Stimulated activated naive CD8-positive, alpha-beta T cell treated with anti-CD3 and anti-CD28 coated beads, Interleukin-15, amount 100 ng/mL, for 72 hours (primary cell): Measurements from ENCODE around the gene MYO18B.
A peak's percentile ranks its signal among the peaks of the same experiment; 100 is the strongest.

ENCODE experiments used
- ATAC-seq: fragments of 150-1000 bp; cut with Tn5 transposase; 2 replicates; pipeline ENCODE4 v1.10.0; 2021; ENCODE audit warnings: mild to moderate bottlenecking, moderate library complexity
- DNase-seq, 2 donors: peaks; one replicate each; pipeline ENCODE4 v3.0.0; 2021 to 2022
- H3K27ac Mint-ChIP-seq, 2 donors: one replicate each; pipeline ENCODE4 v1.8.0; 2022; ENCODE audit warnings: mild to moderate bottlenecking in 2 of 2, mixed read lengths in 2 of 2, moderate library complexity in 2 of 2
- H3K27me3 Mint-ChIP-seq: one replicate; pipeline ENCODE4 v1.8.0; 2022; ENCODE audit warnings: mixed read lengths
- H3K4me1 Mint-ChIP-seq: one replicate; pipeline ENCODE4 v1.8.0; 2022; ENCODE audit warnings: mild to moderate bottlenecking, mixed read lengths
- H3K4me3 Mint-ChIP-seq, 2 donors: one replicate each; pipeline ENCODE4 v1.8.0; 2022; ENCODE audit warnings: mild to moderate bottlenecking in 2 of 2, mixed read lengths in 2 of 2, moderate library complexity in 1 of 2
- H3K9me3 Mint-ChIP-seq, 2 donors: one replicate each; pipeline ENCODE4 v1.8.0; 2022; ENCODE audit warnings: mixed read lengths in 2 of 2

MYO18B gene, protein sequence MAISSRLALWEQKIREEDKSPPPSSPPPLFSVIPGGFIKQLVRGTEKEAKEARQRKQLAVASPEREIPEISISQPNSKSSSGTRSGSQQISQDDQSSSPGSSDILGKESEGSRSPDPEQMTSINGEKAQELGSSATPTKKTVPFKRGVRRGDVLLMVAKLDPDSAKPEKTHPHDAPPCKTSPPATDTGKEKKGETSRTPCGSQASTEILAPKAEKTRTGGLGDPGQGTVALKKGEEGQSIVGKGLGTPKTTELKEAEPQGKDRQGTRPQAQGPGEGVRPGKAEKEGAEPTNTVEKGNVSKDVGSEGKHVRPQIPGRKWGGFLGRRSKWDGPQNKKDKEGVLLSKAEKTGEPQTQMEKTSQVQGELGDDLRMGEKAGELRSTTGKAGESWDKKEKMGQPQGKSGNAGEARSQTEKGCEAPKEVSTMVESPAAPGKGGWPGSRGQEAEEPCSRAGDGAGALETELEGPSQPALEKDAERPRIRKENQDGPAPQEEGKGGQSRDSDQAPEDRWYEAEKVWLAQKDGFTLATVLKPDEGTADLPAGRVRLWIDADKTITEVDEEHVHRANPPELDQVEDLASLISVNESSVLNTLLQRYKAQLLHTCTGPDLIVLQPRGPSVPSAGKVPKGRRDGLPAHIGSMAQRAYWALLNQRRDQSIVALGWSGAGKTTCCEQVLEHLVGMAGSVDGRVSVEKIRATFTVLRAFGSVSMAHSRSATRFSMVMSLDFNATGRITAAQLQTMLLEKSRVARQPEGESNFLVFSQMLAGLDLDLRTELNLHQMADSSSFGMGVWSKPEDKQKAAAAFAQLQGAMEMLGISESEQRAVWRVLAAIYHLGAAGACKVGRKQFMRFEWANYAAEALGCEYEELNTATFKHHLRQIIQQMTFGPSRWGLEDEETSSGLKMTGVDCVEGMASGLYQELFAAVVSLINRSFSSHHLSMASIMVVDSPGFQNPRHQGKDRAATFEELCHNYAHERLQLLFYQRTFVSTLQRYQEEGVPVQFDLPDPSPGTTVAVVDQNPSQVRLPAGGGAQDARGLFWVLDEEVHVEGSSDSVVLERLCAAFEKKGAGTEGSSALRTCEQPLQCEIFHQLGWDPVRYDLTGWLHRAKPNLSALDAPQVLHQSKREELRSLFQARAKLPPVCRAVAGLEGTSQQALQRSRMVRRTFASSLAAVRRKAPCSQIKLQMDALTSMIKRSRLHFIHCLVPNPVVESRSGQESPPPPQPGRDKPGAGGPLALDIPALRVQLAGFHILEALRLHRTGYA (N-terminal part only)

DNA sequence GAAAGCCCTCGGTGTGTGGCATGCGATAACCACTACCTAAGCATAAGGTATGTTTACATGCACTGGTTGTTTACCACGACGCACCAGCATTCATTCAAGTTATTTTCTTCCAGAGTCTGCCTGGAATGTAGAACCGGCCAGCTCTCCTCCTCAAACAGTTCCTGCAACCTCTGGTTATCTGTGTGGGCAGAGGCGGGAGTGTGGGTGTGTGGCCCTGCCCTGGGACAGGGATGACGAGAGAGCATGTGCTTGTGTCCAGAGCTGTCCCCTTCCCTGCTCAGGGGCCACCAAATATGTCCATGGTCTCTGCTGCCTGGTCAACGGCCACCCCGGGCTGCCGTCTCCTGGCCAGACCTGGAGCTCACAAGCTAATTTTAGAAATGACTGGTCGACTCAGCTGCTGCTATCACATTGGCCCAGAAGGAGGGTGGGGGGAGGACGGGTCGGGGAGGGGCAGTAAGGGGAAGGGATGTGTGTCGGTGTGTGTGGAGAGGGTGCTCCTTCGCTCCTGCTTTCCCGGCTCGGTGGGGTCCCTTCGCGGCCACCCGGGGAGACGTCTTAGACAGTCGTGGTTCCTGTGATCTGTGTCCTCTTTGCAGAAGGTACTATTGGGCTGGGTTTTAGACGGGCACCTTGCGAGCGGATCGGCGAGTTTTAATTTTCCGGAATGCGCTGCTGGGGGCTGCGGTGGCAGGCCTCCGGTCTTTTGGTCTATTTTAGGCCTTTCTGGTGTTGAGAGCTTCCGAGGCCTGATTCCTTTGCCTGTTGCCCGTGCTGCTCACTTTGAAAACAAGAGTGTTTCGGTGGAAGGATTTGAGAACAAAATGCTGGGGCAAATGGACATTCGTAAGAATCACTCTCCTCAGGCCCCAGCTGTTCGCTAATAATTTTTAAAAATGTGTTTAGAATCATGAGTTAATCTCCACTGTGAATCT lies at the start of gene MYO18B:
Gene MYO18B, plus strand, starts transcription at position 497 of the 935 bp plus-strand sequence. CDS start 18,905 bp downstream, outside the sequence.
- H3K27me3 Mint-ChIP-seq = no peaks in the 10 kb centered on the region
- DNase-seq (no peak), ATAC-seq (no peak)
- H3K9me3 Mint-ChIP-seq = peaks cover 6% of the 10 kb centered on the region in 2 donors
- peaks cover 71% of the 10 kb centered on the region for H3K4me1 Mint-ChIP-seq
- peak within 1 kb of the TSS; percentile 71 to 80 for H3K27ac Mint-ChIP-seq
- H3K4me3 Mint-ChIP-seq = peak within 1 kb of the TSS in 1 of 2 donors; percentile 5

- Mint-ChIP-seq H3K4me1 (no peaks in the 10 kb centered on the region), H3K27ac (no peak overlapping the region), H3K4me3 (no peak overlapping the region), H3K27me3 (no peaks in the 10 kb centered on the region), H3K9me3 (no peaks in the 10 kb centered on the region)
- ATAC-seq = no peak
- no peak for DNase-seq
Observed at GRCh38 chr22:25692397-25693267, 49.4 kb upstream of the MYO18B start.

GRCh38 chr22:25693268-25693565 lies 48.8 kb upstream of the MYO18B start:
- no peak overlapping the region for H3K4me3 Mint-ChIP-seq
- DNase-seq (no peak), ATAC-seq (no peak)
- no peak overlapping the region for H3K27ac Mint-ChIP-seq
- H3K4me1 Mint-ChIP-seq = peaks cover 2% of the 10 kb centered on the region
- H3K9me3 Mint-ChIP-seq = no peaks in the 10 kb centered on the region
- H3K27me3 Mint-ChIP-seq = no peaks in the 10 kb centered on the region

DNA sequence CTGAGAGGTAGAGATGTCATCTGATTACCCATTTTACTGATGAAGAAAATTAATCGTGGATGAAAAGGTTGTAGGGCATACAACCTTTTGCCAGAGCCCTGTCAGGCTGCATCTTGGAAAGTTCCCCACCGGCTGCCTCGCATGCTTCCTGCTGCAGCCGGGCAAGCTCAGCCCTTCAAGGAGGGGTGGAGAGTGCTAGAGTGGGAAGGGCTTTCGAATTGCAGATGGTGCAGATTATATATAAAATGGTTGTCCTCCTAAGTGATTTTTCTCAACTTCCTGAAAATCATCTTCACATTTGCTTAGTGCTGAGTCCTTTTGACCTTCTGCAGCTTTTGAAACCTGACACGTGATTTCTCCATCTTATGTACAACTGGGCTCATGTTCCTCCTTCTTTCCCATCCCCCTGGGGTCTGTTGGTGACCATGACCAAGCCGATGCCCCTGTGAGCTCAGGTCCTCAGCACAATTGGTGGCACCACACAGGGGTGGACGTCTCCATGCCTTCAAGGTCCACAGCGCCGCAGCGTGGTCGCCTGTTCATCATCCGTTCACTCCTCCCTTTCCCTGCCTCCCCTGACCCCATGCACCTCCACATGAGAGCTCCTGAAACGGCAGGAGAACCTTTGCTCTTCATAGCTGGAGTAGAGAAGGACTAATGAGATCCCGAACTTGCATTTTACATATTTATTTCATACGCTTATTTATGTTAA lies 47.6 kb upstream of the MYO18B start:
- peak overlapping the region; percentile 22 to 27 for H3K27ac Mint-ChIP-seq

GRCh38 chr22:25695146-25695545 lies 46.8 kb upstream of the MYO18B start:
- Mint-ChIP-seq H3K27ac (no peak overlapping the region), H3K4me1 (peaks cover 7% of the 10 kb centered on the region), H3K4me3 (no peak overlapping the region), H3K9me3 (no peaks in the 10 kb centered on the region), H3K27me3 (no peaks in the 10 kb centered on the region)
- DNase-seq = no peak
- ATAC-seq = no peak

More for the DNA sequence above, 47.6 kb upstream of the MYO18B start:
- ATAC-seq (no peak), DNase-seq (no peak)
- Mint-ChIP-seq H3K9me3 (no peaks in the 10 kb centered on the region), H3K4me1 (peaks cover 7% of the 10 kb centered on the region), H3K4me3 (no peak overlapping the region), H3K27me3 (no peaks in the 10 kb centered on the region)

- Mint-ChIP-seq H3K27me3 (no peaks in the 10 kb centered on the region), H3K4me3 (no peak overlapping the region), H3K4me1 (peaks cover 7% of the 10 kb centered on the region), H3K9me3 (no peaks in the 10 kb centered on the region), H3K27ac (no peak overlapping the region)
- no peak for ATAC-seq
- no peak for DNase-seq
Observed at GRCh38 chr22:25696763-25697162, 45.2 kb upstream of the MYO18B start.

DNA sequence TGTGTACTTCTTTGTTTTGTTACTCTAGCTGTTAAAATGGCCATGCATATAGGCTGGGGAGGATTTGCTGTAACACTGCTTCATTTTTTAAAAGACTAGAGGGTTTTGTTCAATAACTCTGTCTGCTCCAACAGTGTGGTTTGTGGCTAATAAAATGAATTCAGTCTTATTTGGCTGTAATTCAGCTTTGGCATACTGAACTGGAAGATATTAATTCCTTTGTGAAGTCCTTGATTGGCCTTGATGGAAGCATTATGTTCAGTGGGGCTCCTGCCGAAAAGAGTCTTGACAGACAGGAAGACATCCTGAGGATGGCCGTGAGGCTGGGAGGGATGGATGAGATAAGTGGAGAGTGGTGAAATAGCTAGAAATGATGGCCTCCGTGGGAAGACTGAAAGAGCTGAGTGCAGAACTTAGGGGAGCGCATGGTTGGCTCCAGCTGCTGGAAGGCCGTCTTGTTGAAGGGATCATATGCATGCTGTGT lies 44.8 kb upstream of the MYO18B start:
- no peak for DNase-seq
- no peak overlapping the region for H3K4me3 Mint-ChIP-seq
- H3K27me3 Mint-ChIP-seq = no peaks in the 10 kb centered on the region
- ATAC-seq = no peak
- no peaks in the 10 kb centered on the region for H3K9me3 Mint-ChIP-seq
- H3K4me1 Mint-ChIP-seq = peaks cover 7% of the 10 kb centered on the region
- peak overlapping the region in 1 of 2 donors; percentile 34 for H3K27ac Mint-ChIP-seq

DNA sequence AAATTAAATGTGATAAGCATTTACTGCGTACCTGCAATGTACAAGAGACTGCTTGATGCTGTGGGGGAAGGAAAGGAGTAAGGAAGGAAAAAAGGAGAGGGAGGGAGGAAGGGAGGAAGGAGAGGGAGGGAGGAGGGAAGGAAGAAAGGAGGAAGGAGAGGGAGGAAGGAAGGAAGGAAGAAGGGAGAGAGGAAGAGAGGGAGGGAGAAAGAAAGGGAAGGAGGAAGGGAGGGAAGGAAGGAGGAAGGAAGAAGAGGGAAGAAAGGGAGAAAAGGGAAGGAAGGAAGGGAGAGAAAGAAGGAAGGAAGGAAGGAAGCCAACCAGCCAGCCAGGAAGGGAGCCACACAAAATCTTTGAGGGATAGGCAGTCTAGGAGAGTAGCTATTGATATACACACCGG lies 44.0 kb upstream of the MYO18B start:
- Mint-ChIP-seq H3K27ac (no peak overlapping the region), H3K27me3 (no peaks in the 10 kb centered on the region), H3K4me3 (no peak overlapping the region), H3K9me3 (no peaks in the 10 kb centered on the region), H3K4me1 (peaks cover 13% of the 10 kb centered on the region)
- DNase-seq (no peak), ATAC-seq (no peak)

GRCh38 chr22:25698461-25698860 lies 43.5 kb upstream of the MYO18B start:
- no peak for DNase-seq
- Mint-ChIP-seq H3K9me3 (no peaks in the 10 kb centered on the region), H3K4me3 (no peak overlapping the region), H3K27me3 (no peaks in the 10 kb centered on the region), H3K27ac (peak overlapping the region in 1 of 2 donors; percentile 28), H3K4me1 (peaks cover 17% of the 10 kb centered on the region)
- ATAC-seq = no peak

GRCh38 chr22:25698978-25699377 lies 43.0 kb upstream of the MYO18B start:
- DNase-seq = no peak
- H3K27ac Mint-ChIP-seq = no peak overlapping the region
- ATAC-seq = no peak
- no peaks in the 10 kb centered on the region for H3K27me3 Mint-ChIP-seq
- no peaks in the 10 kb centered on the region for H3K9me3 Mint-ChIP-seq
- H3K4me1 Mint-ChIP-seq = peaks cover 17% of the 10 kb centered on the region
- no peak overlapping the region for H3K4me3 Mint-ChIP-seq

DNA sequence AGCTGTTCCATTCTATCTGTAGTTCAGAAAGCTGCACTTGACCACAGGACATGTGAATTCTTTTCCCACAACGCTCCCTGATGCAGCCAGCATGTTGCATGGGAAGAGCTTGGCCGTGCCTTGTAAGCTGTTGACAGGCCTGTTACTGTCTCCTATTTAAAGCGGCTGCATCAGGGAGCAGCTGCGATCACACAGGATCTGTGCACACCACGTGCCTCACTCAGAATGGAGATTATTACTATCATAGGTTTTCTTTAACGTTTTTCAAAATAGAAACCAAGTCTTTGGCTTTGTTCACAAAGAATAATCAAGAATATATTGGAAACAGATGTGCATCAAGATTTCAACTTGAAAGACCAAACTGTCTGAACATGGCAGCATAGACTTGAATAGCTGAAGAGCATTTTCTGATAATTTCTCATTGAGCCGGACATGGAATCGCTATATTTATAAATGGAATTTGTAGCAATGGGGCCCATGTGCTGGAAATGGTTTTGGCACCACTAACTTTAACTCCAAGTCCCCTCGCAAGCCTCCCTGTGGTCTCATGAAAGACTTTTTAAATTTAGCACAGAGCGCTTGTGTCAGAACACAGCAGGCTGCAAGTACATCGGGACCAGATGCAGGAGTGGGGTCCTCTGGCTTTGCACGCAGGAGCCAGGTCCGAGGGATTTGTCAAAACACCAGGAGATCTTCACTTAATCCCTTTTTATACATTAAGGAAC lies 40.8 kb upstream of the MYO18B start:
- Mint-ChIP-seq H3K27me3 (no peaks in the 10 kb centered on the region), H3K9me3 (no peaks in the 10 kb centered on the region), H3K4me1 (peaks cover 17% of the 10 kb centered on the region), H3K4me3 (no peak overlapping the region), H3K27ac (peak overlapping the region in 1 of 2 donors; percentile 65)
- ATAC-seq = no peak
- DNase-seq = no peak

DNA sequence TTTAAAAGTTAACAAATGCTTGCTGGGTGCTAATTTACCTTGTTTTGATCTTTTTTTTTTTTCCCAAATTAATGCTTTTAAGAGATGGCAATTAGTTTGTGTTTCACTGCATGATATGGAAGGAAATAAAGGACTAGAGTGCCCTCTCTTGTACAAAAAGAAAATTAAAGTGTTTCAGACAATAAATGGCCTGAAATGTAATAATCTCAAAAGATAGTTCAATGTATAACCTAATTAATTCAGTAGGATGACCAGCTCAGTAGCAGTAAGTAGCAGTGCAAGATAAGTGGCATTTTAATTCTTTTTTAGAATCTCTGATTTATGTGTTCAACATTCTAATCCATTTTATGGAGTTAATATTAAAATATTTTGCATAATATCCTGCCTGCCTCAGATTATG lies 39.9 kb upstream of the MYO18B start:
- DNase-seq (no peak), ATAC-seq (no peak)
- no peak overlapping the region for H3K27ac Mint-ChIP-seq
- H3K4me3 Mint-ChIP-seq = no peak overlapping the region
- peaks cover 17% of the 10 kb centered on the region for H3K4me1 Mint-ChIP-seq
- no peaks in the 10 kb centered on the region for H3K27me3 Mint-ChIP-seq
- H3K9me3 Mint-ChIP-seq = no peaks in the 10 kb centered on the region
